Measurements from ENCODE around the gene MARCO.

DNA sequence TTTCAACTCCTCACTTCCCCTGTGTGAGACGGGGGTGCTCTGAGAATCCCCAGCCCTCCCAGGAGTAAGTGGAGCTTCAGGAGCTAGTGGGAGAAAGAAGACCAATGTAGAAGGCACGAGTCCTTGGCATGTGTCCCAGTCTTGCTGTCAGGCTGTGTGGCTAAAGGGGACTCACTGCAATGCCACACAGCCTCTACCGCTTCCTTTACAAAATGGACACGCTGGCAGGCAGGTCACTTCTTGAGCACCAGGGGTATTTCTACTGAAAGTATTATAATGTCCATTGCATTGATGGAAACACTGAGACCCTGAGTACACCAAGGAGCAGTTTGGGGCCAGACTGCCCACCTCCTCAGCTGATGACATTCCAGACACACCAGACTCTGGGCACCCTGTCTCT lies 35.8 kb upstream of the MARCO start:
- TF ChIP-seq, protein P1, sequence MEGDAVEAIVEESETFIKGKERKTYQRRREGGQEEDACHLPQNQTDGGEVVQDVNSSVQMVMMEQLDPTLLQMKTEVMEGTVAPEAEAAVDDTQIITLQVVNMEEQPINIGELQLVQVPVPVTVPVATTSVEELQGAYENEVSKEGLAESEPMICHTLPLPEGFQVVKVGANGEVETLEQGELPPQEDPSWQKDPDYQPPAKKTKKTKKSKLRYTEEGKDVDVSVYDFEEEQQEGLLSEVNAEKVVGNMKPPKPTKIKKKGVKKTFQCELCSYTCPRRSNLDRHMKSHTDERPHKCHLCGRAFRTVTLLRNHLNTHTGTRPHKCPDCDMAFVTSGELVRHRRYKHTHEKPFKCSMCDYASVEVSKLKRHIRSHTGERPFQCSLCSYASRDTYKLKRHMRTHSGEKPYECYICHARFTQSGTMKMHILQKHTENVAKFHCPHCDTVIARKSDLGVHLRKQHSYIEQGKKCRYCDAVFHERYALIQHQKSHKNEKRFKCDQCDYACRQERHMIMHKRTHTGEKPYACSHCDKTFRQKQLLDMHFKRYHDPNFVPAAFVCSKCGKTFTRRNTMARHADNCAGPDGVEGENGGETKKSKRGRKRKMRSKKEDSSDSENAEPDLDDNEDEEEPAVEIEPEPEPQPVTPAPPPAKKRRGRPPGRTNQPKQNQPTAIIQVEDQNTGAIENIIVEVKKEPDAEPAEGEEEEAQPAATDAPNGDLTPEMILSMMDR (conservative IDR thresholded peaks at IDR 0.05) = no peak
- TF ChIP-seq ZFX (IDR thresholded peaks at IDR 0.05) = no peak
